ACHN (cell line): ENCODE measurements around the gene JCAD.

Experiments used
- DNase-seq: peaks from one replicate; pipeline ENCODE4 v3.0.0-alpha.2; 2015
- in situ Hi-C: cut with HindIII; loops from 2 replicates; pipeline ENCODE4 v1.10.0; 2017; ENCODE audit warnings: low sequenced_read_pairs, low pct_ligation_motif_present, low pct_unique_long_range_greater_than_20kb

Gene JCAD

DNA sequence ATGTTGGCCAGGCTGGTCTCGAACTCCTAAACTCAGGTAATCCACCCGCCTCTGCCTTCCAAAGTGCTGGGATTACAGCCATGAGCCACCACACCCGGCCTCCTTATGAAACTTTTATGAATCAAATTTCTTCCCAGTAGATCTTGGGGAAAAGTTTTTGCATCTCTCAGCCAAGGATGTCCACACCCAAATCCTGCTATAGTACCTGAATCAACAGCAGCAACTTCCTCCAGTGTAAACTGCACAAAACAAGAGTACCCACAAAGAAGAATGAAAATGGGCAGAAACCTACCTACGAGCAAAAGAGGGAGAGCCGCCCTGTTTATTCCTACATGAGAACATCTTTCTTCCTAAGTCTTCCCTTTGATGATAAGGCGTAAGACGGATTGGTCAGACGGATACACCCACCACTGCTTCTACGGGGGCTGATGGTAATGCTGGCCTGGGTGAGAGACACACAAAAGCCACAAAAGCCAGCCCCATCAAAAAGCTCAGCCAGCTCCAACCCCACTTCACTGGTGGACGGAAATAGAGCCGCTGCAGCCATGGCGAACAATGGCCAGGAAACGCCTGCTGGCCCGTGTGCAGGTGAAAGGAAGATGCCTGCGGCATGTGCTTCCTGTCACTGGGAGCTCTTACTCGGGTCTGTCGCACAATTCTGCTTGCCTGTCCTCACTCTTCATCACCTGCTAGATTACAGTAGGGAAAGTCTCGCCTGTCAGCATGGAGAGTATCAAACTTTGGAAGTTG lies 10.4 kb downstream of the JCAD start:
- in situ Hi-C loops = no loop called here
- DNase-seq = no peak

DNA sequence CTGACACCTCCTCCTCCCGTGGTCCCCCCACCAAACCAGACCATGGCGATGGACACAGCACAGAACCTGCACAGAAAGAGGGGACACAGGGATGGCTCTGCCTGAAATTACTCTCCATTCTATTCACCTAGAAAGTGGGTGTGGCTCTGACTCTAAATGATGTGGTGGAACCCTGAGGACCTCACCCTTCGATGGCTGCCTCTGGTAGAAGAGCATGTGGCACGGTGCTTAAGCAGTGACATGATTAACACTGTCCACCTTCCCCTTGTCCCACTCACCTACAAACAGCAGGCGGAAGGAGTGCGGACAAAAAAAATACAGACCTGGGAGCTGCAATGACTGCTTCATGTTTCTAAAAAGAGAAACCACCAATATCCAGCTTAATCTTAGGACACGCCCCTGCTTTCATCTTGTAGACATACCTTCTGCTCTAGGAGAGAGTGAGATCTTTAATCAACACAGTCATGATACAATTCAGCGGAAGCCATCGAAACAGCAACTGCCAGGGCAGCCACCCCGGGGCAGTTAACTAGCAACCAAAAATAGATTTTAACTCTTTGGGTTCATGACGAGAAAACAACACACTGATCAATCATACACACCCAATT lies 11.4 kb downstream of the JCAD start:
- in situ Hi-C loops = no loop called here
- DNase-seq = no peak

DNA sequence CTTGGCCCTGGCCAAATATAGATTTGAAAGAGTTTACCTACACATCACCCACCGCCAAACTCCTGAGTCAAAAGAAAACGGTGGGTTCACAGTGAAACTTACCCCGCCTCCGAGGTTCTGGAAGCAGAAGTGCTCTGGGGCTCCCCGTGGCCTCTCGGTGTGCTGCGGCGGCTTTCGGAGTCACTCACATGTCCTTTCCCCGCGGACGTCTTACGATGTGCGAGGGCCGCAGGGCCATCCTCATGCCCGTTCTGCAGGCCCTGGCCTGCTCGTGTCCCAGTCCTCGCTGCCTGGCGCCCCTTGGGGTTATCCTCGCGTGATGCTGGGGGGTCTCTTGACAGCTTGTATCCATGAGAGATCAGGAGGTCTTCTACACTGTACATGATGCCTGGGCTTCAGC lies 12.0 kb downstream of the JCAD start:
- in situ Hi-C loops = no loop called here
- DNase-seq = no peak

DNA sequence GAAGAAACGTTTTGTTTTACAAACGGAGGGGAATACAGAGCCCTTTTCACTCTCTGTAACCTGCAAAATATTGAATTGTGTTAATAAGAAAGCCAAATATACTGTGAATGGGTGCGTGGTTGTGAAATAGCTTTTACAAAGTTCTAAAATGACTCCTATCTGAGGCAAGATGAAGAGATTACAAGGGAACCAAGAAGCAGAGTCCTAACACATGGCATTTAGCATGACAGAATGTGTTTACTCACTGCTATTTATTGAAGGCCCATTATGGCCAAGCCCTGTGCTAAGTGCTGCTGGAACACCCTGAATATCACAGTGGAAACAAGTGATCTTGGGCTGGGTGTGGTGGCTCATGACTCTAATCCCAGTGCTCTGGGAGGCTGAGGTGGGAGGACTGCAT lies 12.9 kb downstream of the JCAD start:
- in situ Hi-C loops = no loop called here
- DNase-seq = no peak

DNA sequence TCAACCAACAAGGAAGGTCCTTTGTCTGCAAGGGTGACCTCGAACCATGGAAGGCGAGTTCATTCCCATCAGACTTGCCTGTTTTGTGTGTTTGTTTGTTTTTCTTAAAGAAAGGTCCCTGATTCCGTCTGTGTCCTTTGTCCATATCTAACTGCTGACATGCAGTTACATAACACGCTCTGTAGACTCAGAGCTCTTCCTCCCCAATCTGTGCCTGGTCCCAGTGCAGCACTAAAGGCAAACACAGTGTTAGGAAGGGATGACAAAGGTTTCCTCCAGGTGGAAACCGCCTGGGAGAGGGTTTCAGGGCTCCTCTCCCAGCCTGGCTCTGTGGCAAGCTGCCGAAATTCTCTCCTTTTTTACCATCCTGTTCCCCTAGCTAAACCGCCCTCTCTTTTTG lies 13.4 kb downstream of the JCAD start:
- in situ Hi-C loops = no loop called here
- DNase-seq = no peak

DNA sequence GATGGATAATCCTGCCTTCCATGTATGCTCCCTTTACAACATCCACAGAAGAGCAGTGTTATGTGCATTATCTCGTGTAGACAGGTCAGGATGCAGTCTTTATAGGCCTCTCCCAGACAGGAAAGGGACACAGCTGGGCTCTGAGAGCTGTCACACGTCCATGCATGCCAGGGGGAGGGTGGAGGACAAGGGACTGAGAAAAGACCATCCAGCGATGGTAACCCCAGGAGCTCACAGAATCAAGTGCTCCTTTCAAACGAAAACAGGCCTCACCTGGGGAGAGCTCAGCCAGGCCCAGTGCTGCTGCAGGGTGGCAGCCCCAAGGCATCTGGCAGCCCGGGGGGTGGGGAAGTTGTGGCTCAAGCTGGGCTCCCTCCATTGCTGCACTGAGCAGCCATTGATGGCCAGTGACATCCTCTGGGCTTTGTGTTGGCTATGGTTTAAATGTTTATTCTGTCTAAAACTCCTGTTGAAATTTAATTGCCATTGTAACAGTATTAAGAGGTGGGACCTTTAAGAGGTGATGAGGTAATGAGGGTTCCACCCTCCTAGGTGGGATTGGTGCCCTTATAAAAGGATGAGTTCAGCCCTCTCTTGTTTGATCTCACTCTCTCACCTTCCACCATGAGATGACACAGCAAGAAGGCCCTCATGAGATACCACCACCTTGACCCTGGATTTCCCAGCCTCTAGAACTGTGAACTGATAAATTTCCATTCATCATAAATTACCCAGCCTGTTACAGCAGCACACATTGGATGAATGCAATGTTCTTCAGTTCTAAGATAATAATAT lies 15.7 kb downstream of the JCAD start:
- no peak for DNase-seq
- in situ Hi-C loops = no loop called here

DNA sequence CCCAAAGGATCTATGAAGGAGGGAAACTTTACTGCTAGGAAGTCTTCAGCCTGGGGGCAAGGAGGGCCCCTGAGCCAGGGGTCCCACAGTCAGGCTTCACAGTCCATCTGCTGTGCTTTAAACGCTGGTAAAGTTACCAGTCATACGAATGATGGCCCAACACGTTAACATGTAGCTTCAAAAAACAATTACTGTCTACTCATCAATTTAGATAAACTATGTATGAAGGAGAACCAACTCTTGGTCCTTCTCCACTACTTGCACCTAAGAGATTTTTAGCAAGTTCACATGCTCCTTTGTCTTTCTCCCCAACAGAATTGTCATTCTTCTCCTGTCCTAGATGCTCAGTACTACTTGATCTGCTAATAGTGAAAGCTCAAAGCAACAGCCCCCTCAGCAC lies 16.6 kb downstream of the JCAD start:
- in situ Hi-C loops = no loop called here
- no peak for DNase-seq

DNA sequence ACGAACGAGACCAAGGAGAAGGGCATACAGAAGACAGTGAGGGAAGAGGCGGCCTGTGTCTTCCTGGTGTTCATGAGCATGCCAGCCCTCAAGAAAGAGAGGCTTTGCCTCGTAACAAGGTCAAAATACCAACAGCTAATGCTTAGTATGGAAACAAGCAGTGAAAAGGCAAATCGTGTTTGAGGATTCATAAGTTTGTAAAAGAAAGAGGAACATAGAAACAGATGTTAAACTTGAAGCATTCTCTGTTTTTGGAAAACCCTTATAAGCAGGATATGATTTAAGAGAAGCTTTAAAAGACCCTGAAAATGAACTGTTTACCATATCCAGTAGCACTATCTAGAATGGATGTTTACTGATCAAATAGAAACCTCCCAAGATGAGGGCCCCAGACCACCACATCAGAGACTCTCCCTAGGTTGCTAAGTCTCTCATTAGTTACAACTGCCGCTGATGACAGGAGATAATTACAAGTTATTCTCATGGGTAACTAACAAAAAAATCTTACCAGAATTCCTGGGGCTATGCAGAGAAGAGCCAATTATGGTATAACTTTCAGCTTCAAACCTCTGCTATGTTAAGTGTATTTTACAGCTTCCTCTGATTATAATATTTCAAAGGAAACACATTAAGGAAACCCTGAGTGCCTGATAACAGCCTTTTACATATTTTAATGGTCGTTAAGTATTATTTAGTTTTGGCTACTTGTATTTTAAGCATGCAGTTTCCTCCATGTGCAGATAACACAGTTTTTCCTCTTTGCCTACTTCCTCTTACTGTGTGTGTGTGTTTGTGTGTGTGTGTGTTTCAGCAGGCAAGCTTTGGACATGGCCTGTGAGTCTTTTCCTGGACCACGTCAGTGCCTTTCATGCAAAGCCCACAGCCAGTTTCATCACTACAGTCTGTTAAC lies 17.9 kb downstream of the JCAD start:
- in situ Hi-C loops = no loop called here
- DNase-seq = no peak

DNA sequence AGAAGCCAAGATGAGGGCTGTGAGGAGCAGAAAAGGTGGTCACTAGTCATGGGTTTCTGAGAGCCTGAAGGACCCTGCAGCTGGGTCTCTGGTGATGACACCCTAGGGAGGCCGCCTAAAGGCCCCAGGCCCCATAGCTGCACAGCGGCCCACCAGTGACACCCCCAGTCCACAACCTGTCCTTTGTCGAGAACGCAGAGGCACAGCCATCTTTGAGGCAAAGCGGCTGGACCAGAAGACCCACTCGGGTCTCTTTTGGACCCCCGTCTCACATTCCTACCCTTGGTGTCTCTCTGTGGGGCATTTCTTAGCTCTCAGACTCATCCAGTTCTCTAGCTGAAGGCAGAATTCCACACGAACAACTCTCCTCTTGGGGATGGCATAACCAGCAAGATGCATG lies 18.8 kb downstream of the JCAD start:
- no peak for DNase-seq
- in situ Hi-C loops = no loop called here

DNA sequence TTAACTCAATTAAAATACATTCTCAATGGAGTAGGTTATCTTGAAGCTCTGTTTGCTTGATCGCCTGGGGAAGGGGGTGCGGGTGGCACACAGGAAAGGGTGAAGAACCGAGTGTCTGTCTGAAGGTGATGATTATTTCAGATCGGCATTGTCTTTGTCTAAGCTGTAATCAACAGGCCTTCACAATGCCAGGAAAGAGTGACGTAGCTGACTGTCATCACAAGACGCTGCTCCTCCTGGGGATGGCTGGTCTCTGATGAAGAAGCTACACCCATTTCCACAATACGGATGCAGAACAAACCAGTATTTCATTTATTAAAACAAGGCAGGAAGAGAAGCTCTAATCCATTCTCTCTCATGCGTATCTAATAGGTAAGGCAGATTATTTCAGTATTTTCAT lies 19.4 kb downstream of the JCAD start:
- in situ Hi-C loops = no loop called here

DNA sequence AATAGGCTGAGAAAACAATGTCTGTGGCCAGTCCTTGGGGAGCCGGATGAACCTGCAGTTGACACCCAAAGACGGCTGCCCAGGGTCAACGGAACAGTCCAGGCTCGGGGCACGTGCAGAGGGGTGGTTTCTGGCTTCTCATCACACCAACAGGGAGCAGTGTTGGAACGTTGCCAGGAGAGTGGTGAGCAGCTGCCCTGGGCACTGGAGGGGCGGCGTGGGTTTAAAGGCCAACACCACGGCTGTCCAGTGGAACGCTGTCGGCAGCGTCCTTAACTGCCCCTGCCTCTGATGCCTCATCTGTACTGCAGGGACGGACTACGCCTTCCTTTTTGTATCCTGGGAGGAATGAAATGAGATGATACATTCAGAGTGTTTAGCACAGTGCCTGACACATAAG lies 19.8 kb downstream of the JCAD start:
- no peak for DNase-seq
- in situ Hi-C loops = no loop called here

More for the DNA sequence above, 19.4 kb downstream of the JCAD start:
- no peak for DNase-seq

DNA sequence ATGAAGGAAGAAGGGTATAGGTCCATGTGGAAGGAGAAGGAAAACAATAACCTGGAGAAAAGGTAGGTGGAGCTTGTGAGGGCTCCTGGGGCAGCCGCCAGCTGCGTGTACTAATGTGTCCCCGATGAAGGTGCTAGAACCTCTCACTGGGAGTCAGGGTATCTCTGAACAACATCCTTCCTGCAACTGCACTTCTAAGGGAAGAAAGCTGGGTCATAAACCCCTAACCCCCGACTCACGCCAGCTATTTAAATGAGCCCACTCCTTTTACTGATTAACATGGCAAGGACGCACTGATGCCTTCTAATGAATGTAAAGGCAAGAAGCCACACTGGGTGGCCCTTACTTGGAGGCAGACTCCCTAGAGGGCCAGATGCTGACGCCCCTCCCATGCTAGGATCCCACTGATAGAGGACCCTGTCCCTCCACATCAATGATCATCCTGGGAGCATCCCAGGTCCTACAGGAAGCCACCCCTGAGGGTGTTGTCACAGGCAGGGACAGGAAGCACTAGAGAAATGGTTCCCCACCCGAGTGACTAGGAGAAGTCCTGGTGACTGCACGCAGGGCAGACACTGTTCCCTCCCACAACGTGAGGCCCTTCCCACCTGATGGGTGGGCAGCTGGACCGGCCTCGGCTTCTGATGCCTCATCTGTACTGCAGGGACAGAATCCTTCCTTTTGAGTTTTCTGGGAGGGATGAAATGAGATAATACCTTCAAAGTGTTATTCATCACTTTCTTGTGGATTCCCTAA lies 20.4 kb downstream of the JCAD start:
- in situ Hi-C loops = no loop called here
- no peak for DNase-seq

DNA sequence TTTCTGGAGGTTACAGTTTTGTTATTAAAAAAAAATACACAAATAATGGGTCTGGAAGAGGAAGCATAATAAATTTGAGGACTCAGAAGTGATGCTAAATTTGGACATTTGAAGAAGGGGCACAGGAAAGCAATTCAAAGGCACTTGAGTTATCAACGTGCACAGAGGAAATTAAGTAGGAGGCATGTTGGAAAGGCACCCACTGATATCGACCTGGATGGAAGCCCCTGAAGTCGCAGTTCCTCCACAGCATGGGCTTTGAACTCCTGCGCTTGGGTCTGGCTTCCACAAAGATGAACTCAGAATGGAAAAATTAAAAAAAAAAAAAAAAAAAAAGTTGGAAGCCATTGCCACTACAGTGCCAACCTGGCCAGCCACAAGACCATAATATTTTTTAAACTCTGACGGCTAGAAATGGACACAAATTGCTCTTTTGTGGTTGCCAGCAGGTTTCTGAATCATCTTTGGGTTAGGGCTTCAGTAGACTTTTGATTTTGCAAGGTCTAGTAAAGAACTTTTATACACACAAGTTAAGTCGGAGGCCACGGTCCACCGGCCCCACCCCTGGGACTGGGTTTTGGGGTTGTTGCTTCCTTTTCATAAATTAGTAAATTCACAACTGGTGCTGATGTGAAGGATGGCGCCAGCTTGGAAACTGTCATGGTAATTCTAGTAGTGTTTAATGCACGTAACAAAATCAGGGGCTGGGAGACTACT lies 21.6 kb downstream of the JCAD start:
- DNase-seq = no peak
- in situ Hi-C loops = no loop called here

DNA sequence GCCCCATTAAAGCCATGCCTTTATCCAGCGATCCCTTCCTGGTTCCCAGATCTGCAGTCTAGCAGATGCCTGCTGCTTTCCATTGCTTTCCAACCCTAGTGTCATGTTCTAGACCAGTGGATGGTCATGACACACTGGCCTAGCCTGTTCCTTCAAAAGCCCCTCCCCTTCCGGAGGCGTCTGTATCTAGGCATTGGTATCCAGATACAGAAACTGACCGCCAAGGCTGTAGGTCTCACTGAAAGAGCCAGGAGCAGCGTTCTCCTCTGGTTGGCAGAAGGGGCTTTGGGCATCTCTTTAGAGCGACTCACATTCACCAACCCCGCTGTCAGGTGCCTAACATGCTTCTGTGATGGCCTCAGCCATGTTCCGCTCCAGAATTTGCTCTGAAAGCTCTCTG lies 22.6 kb downstream of the JCAD start:
- in situ Hi-C loops = no loop called here
- DNase-seq = no peak

DNA sequence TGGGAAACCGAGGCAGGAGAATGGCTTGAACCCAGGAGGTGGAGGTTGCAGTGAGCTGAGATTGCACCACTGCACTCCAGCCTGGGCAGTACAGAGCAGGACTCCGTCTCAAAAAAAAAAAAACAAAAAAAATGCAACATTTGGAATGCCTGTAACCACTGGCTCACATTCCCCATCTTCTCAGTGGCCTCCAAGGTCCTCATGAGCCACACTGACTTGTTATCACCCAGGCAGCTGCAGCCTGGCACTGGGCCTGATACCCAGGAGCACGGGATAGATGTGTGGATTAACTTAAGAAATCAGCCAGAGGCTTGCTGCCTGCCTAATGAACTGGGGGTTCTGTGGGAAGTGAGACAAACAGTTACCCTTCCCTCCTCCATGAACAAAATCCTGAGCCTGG lies 23.0 kb downstream of the JCAD start:
- no peak for DNase-seq
- in situ Hi-C loops = no loop called here

DNA sequence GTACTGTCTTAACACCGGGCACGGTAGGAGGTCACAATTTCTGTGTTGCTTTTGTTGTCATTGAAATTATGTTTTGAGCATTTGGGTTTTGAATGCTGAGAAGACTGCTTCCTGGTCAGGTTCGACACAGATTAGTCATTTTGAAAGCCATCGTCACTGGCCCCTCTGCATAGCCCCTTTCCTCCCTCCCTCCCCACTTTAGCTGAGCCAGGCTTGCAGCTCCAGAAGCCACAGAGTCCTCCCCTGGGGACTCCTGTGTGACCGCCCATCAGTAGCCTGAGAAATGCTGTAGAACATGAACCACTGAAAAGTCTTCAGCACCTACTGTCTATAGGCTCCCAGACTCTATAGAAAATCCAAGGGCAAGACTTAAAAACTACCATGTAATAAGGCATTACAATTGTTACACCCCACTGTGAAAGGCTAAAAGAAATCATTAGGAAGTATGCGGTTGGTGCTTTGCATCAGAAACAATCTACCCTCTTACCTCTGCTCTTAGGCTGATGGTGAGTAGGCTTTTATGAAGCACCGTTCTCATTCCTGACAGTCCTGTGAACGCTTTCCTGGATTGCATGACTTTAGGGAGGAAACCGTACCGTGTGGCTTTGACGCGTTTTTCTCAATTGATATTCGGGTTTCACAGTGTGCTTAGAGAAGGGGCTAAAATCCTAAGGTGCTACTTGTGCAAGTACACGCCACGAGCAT lies 24.8 kb downstream of the JCAD start:
- in situ Hi-C loops = no loop called here
- DNase-seq = no peak

DNA sequence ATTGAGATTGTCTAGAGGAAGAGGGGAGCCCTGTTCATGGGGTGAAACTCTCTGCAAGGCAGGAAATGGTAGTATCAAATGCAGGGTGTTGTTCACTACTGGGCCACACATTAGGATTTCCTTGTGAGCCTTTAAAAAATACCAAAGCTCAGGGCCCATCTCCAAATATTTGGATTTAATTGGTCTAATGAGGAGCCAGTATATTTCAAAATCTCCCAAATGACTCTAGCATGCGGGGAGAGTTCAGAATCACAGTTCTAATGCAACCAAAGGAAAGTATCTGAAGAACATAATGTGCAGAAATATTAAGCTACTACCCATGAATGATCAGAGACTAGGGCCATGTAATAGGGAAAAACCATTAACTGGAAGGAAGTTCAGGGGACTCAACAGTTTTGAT lies 27.3 kb downstream of the JCAD start:
- no peak for DNase-seq
- in situ Hi-C loops = no loop called here
